K562 (cell line): ENCODE data around the gene ZNF609. TPM values are rescaled to one million over a fixed set of nuclear protein-coding genes. Genes with fewer than 3 reads are reported as not detected.

ENCODE experiments used
- CBX5 ChIP-seq: IDR thresholded peaks from 2 replicates; pipeline ENCODE4 v1.6.1; 2014; ENCODE audit warnings: low read depth, borderline replicate concordance
- E2F4 ChIP-seq: sonication (generic); formaldehyde crosslinking; IDR thresholded peaks from 2 replicates; pipeline ENCODE4 v1.8.0; 2022; ENCODE audit warnings: mild to moderate bottlenecking, low read depth, missing genetic modification reagents
- MGA ChIP-seq: fragments of 450-650 bp; IDR thresholded peaks from 2 replicates; pipeline ENCODE4 v1.6.1; 2016; ENCODE audit warnings: mild to moderate bottlenecking, moderate library complexity
- PPARD ChIP-seq: fragments of 250-450 bp; sonication (Bioruptor Pico); IDR thresholded peaks from 2 replicates; pipeline ENCODE4 v1.8.0; 2022; ENCODE audit warnings: inconsistent platforms, mild to moderate bottlenecking, moderate library complexity
- SRSF1 ChIP-seq: fragments of 200-400 bp; formaldehyde crosslinking; IDR thresholded peaks from 2 replicates; pipeline ENCODE4 v1.6.1; 2017; ENCODE audit warnings: mild to moderate bottlenecking, low read depth, low read length, moderate library complexity
- SRSF9 ChIP-seq: fragments of 200-400 bp; formaldehyde crosslinking; IDR thresholded peaks from 2 replicates; pipeline ENCODE4 v1.6.1; 2017; ENCODE audit warnings: low read depth, low read length, borderline replicate concordance
- USF1 ChIP-seq: sonication (generic); formaldehyde crosslinking; IDR thresholded peaks from 2 replicates; pipeline ENCODE4 v1.9.0; 2022; ENCODE audit warnings: mild to moderate bottlenecking, missing genetic modification reagents
- ZBTB8A ChIP-seq: fragments of 450-650 bp; IDR thresholded peaks from 2 replicates; pipeline ENCODE4 v1.6.1; 2018; ENCODE audit warnings: mild to moderate bottlenecking, moderate library complexity; ENCODE audit not compliant: partially characterized antibody
- ZNF277 ChIP-seq: fragments of 250-450 bp; sonication (Bioruptor Pico); IDR thresholded peaks from 2 replicates; pipeline ENCODE4 v1.8.0; 2022; ENCODE audit warnings: inconsistent platforms, mild to moderate bottlenecking, moderate library complexity, borderline replicate concordance
- ZNF316 ChIP-seq: fragments of 450-650 bp; IDR thresholded peaks from 2 replicates; pipeline ENCODE4 v1.6.1; 2016
- ZNF384 ChIP-seq: IDR thresholded peaks from 2 replicates; pipeline ENCODE4 v1.6.1; 2012; ENCODE audit warnings: low read depth, low read length, improper control_type of control experiment
- ZNF507 ChIP-seq: conservative IDR thresholded peaks from 2 replicates; pipeline ENCODE4 v1.6.1; 2017; ENCODE audit warnings: missing genetic modification characterization, missing compliant biosample characterization
- polyA plus RNA-seq, 8 experiments: library from polyadenylated mRNA; depleted of rRNA in 4 of 8; stranded (reverse) in 5 of 8; unstranded in 3 of 8; fragments of >200 nt; fragmentation: Nextera tagmentation in 2 of 8; fragmentation: Illumina TruSeq in 1 of 8; extraction: Ambion mirVana in 2 of 8; extraction: Trizol in 1 of 8; gene quantifications; 2 replicates each; pipeline versions ENCODE4 v1.2.1 to v1.2.3, GENCODE V29; 2011 to 2014; ENCODE audit warnings: inconsistent platforms in 1 of 8, missing spikeins in 1 of 8
- total RNA-seq, 7 experiments: library from RNA; depleted of rRNA in 6 of 7; stranded (reverse); fragments of >200 nt in 6 of 7; fragmentation: Illumina TruSeq in 2 of 7; extraction: Trizol in 2 of 7; gene quantifications; 2 replicates each; pipeline versions ENCODE4 v1.2.1 to v1.2.3, GENCODE V29; 2011 to 2021; ENCODE audit warnings: low replicate concordance in 1 of 7

Gene ZNF609
- total and polyA plus RNA-seq, 9 of the 15 experiments (the other 6 are each of a cell fraction or from before 2014, with no cell fraction given), result 3.0 to 38.7 (median 17.8) TPM

GRCh38 chr15:64460724-64461720, 644 bp downstream of the ZNF609 start (continued):
- TF ChIP-seq E2F4 (CRISPR knock-in tag) (no peak), ZNF384 (no peak), PPARD (no peak), SRSF9 (no peak), SRSF1 (no peak), ZNF277 (CRISPR knock-in tag) (no peak), ZNF507 (tag) (no peak), ZNF316 (no peak), USF1 (CRISPR knock-in tag) (no peak), ZBTB8A (no peak), MGA (no peak), CBX5 (no peak)
